ENCODE data around the gene NEDD9.

GRCh38 chr6:11192167-11192566, 40.3 kb downstream of the NEDD9 start:
- TF ChIP-seq CTCF (IDR thresholded peaks at IDR 0.05) (no peak), REST (IDR thresholded peaks at IDR 0.05; ENCODE audit: low read depth, low read length) (no peak), USF2 (IDR thresholded peaks at IDR 0.05; ENCODE audit: borderline replicate concordance, low read depth, low read length) (no peak), EP300 (IDR thresholded peaks at IDR 0.05; ENCODE audit: borderline replicate concordance in 1 of 2, low read depth in 1 of 2, low read length in 1 of 2) (no peak)
